DMS53 treated with DMSO at 0.1 percent for 48 hours (cell line): ENCODE data around the gene GOLGA8M.
"Not testable (repeated sequence)": the region's sequence is repeated elsewhere in the genome, so short reads cannot be mapped to it uniquely, and the experiment has no call there.

ENCODE experiments used
- DNase-seq: peaks from one replicate; lab custom pipeline; 2025; ENCODE audit not compliant: unreplicated experiment; lab: John Stamatoyannopoulos, UW

GOLGA8M gene

GRCh38 chr15:28712270-28712669 is at the start of gene GOLGA8M:
GOLGA8M (minus strand) TSS chr15:28712421; CDS start chr15:28712323, 98 bp downstream.
- not testable (repeated sequence) for DNase-seq

GRCh38 chr15:28742890-28743289 is 30.7 kb upstream of the GOLGA8M start:
- not testable (repeated sequence) for DNase-seq

- DNase-seq = not testable (repeated sequence)
These were observed 26.5 kb upstream of the GOLGA8M start for GRCh38 chr15:28738590-28739292.

- DNase-seq = not testable (repeated sequence)
These were observed 26.0 kb upstream of the GOLGA8M start for GRCh38 chr15:28738200-28738561.

- not testable (repeated sequence) for DNase-seq
These were observed 25.4 kb upstream of the GOLGA8M start for GRCh38 chr15:28737521-28738199.

GRCh38 chr15:28728061-28728460 is 15.8 kb upstream of the GOLGA8M start:
- DNase-seq = peak; percentile 38

GRCh38 chr15:28727026-28727425 is 14.8 kb upstream of the GOLGA8M start:
- not testable (repeated sequence) for DNase-seq

GRCh38 chr15:28726102-28726501 is 13.9 kb upstream of the GOLGA8M start:
- DNase-seq = no peak

- no peak for DNase-seq
These were observed 13.3 kb upstream of the GOLGA8M start for GRCh38 chr15:28725556-28725955.

GRCh38 chr15:28723986-28724385 is 11.8 kb upstream of the GOLGA8M start:
- DNase-seq = not testable (repeated sequence)

GRCh38 chr15:28719626-28720025 is 7.4 kb upstream of the GOLGA8M start:
- DNase-seq = not testable (repeated sequence)

- DNase-seq = not testable (repeated sequence)
These were observed 6.4 kb upstream of the GOLGA8M start for GRCh38 chr15:28718576-28718975.

GRCh38 chr15:28714176-28714575 is 2.0 kb upstream of the GOLGA8M start:
- DNase-seq = not testable (repeated sequence)

- DNase-seq = peak; percentile 18
These were observed 8.3 kb downstream of the GOLGA8M start for GRCh38 chr15:28703927-28704326.

GRCh38 chr15:28702427-28702826 is 9.8 kb downstream of the GOLGA8M start:
- DNase-seq = not testable (repeated sequence)

- DNase-seq = not testable (repeated sequence)
These were observed 18.0 kb downstream of the GOLGA8M start for GRCh38 chr15:28694006-28694751.

GRCh38 chr15:28693021-28693420 is 19.2 kb downstream of the GOLGA8M start:
- not testable (repeated sequence) for DNase-seq

- DNase-seq = not testable (repeated sequence)
These were observed 38.7 kb downstream of the GOLGA8M start for GRCh38 chr15:28673533-28673932.

GRCh38 chr15:28672122-28672521 is 40.1 kb downstream of the GOLGA8M start:
- not testable (repeated sequence) for DNase-seq

- DNase-seq = not testable (repeated sequence)
These were observed 45.8 kb downstream of the GOLGA8M start for GRCh38 chr15:28666402-28666801.

- DNase-seq = not testable (repeated sequence)
These were observed 47.6 kb downstream of the GOLGA8M start for GRCh38 chr15:28664575-28664974.

- DNase-seq = not testable (repeated sequence)
These were observed 48.5 kb downstream of the GOLGA8M start for GRCh38 chr15:28663717-28664116.
